DMS 273 (cell line): ENCODE results near the gene PRSS53.

Experiments used
- DNase-seq: peaks from one replicate; lab custom pipeline; 2025; ENCODE audit not compliant: unreplicated experiment; lab: John Stamatoyannopoulos, UW

PRSS53 gene

DNA sequence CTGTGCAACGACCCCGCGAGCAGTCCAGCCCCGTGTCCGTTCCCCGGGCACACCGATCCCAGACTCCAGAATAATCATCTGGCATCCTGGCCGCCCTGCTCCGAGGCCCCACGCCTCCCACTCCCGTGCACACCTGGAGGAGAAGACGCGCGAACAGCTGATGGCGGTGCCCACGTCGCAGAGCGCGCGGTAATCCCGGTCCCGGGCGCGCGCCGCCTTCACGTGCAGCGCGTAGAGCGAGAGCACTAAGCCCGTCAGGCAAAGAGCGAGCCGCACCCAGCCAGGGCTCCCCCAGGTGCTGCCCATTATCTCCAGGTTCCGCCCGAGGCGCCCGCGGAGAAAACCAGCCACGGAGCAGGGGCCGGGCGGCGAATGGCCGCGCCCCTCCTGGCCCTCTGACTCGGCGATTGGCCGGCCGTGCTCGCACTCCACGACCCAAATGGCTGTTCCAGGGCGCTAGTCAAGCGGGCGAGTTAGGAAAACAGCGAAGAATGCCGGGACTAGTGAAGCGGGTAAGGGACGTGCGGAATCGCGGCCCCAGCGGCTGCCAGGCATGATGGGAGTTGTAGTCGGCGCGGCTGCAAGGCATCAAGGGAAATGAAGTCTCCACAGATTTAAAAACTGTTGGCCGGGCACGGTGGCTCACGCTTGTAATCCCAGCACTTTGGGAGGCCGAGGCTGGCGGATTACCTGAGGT lies 5.8 kb upstream of the PRSS53 start, which contains the start of gene VKORC1:
Gene VKORC1, minus strand, starts transcription at position 374 of the 697 bp plus-strand sequence. Its CDS starts 68 bp downstream, at position 306.
- DNase-seq = peak; percentile 99

DNA sequence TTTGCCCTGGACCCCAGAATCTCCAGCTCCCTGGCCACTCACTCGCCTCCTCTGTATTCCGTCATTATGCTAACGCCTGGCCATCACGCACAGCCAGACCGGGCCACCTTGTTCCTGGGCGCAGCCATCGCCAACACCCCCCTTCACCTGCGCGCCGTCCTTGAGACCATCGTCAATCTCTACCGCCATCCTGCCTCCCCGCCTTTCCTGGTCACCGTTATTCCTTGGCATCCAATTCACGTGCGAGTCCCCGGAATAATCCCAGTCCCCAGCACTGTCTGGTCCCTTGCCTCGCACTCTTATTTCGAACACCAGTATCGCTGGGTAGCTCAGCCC lies 5.3 kb upstream of the PRSS53 start:
- DNase-seq = peak; percentile 50

DNA sequence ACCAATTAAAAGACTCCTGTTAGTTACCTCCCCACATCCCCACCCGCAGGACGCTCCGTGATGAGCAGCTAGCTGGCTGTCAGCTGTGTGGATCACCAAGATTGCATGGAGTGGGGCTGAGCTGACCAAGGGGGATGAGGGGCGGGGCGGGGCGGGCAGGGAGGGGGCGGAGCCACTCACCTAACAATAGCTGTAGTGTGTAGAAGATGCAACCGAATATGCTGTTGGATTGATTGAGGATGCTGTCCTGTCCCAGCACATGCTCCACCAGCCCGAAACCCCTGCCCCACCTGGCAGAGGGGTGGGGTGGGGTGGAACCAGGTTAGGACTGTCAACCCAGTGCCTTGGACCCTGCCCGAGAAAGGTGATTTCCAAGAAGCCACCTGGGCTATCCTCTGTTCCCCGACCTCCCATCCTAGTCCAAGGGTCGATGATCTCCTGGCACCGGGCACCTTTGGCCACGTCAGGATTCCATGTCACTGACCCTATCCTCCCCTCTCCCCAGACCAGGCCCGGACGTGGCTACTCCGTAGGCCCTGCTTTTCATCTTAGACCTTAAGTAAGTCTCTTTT lies 4.5 kb upstream of the PRSS53 start:
- DNase-seq = peak; percentile 48

DNA sequence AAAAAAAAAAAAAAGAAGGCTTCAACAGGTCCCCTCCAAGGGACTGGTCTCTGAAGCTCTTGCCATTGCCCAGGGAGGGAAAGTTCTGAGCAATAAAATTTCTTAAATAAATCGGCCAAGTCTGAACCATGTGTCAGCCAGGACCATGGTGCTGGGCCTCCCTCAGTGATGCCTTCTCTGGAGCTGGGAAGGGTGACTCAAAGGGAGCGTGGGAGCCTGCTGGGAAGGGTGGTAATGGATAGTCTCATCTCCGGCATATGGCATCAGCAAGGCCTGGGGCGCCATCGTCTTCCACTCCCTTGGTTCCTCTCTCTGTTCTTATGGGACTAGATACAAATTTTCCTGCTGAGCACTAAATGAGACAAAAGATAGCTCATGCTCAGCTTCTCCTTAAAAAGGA lies 3.6 kb upstream of the PRSS53 start:
- DNase-seq = no peak

DNA sequence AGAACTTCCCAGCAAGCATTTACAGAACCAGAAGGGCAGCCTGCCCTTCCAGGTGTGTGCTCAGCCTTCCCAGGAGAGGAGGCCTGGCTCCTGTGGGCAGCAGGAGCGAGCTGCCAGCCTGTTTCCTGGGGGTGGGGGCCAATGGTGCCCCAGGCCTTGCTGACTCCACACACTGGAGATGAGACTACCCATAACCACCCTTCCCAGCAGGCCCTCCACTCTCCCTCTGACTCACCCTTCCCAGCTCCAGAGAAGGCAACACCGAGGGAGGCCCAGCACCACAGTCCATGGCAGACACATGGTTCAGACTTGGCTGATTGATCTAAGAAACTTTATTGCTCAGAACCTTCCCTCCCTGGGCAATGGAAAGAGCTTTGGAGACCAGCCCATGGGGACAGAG lies 1.8 kb upstream of the PRSS53 start:
- DNase-seq = no peak

DNA sequence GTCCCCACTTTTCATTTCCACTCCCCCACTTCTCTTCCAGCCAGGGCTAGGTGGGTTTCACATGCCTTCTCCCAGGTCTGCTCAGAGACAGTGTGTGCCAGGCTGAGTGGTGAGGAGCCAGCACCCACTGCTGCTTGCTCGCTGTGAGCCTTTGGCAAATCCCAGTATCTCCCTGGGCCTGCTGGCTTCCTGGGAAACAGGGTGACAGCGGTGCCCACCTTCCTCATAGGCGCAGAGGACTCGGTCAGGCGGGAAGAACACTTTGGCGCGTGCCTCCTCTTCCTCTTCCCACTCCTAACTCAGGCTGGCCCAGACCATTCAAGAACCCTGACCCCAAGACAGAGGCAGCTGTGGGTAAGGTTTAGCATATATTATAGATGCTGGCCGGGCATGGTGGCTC lies 456 bp upstream of the PRSS53 start:
- no peak for DNase-seq

DNA sequence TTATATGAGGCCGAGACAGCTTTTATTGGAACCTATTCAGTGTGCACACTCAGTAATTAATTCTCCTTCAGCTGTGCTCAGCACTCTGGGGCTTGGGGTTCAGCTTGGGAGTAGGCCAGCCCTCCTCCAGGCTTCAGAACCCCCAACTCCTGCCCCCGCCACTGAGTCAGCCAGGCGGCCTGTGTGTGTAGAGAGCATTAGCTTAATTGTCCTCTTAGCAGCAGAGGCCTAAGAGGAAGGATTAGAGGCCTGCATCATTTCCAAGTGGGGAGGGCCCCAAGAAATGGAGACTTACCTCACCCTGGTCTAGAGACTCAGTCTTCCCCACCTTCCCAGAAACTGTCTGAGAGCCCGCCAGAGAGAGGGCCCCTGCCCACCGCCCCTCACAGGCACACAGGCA lies 772 bp downstream of the PRSS53 start:
- no peak for DNase-seq

DNA sequence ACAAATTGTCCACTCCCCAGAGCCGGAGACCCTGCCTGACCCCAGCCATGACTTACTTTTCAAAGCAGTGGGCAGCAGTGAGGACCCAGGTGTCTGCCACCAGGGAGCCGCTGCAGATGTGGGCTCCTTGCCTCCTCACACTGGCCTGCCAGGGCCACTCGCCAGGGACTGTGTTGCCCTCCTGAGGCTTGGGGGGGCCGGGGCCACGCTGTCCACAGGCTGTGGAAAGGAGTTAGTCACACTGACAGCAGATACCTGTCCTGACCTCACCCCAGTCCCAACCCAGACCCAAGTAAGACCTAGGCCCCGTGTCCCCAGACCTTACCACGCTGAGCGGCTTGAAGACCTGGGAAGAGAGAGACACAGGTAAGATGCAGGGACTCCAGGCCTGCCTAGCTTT lies 1.3 kb downstream of the PRSS53 start:
- DNase-seq = no peak

DNA sequence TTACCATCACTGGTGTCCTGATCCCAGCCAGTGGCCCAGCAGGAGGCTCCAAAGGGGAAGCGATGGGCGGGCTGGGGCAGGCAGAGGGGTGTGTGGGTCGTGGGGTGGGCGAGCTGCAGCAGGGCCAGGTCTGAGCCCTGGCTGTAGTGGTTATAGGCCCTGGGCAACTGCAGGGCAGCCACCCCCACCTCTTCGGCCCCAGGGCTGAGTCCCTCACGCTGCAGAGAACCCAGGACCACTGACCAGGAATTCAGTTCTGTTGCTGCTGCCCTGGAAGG lies 2.2 kb downstream of the PRSS53 start:
- no peak for DNase-seq

DNA sequence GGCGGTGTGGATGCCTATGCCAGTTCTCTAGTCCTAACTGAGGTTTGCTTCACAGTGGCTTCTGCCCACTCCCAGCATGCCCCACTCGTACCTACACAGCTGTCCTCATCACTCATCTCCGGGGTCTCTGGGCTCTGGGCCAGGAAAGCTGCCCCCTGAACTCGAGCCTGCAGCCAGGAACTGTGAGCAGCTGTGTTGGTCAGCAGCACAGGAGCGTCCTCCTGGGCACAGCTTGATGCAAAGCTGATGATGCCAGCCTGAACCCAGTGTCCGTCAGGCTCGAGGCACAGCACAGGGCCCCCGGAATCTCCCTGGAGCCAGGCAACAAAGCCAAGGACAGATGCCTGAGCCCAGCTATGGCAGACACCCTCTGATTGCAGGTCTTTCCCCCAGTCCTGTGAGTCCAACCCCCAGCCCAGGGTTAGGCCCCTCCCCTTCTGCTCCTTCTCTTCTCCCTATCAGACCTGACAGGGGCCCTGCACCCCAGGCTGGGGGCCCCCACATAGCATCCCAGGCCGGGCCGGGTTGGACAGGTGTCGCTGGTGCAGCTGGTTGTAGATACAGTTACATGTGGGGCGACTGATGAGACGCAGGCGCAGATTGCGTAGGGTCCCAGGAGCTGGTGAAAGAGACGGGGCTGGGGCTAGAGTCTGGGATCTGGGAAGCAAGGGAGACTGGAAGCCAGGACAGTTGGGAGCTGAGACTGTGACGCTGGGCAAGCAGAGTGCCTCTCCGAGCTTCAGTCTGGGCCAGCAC lies 2.7 kb downstream of the PRSS53 start:
- no peak for DNase-seq

DNA sequence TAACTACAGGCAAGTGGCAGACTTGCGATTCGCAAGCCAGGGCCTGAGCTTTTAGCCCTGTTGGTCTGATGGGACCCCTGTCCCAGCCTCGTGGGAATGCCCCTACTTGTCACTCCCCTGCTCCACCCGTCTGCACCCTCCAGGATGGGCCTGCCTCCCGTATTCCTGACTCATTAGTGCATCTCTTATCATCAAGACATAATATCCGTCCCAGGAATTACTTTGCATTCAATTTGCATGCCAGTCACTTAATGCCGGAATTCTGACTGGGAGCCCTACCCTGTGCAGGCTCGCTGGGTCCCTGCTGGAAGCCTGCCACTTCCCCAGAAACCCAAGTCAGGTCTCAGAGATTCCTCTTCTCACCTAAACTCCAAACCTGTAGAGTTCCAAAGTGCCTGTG lies 3.3 kb downstream of the PRSS53 start:
- peak; percentile 34 for DNase-seq

DNA sequence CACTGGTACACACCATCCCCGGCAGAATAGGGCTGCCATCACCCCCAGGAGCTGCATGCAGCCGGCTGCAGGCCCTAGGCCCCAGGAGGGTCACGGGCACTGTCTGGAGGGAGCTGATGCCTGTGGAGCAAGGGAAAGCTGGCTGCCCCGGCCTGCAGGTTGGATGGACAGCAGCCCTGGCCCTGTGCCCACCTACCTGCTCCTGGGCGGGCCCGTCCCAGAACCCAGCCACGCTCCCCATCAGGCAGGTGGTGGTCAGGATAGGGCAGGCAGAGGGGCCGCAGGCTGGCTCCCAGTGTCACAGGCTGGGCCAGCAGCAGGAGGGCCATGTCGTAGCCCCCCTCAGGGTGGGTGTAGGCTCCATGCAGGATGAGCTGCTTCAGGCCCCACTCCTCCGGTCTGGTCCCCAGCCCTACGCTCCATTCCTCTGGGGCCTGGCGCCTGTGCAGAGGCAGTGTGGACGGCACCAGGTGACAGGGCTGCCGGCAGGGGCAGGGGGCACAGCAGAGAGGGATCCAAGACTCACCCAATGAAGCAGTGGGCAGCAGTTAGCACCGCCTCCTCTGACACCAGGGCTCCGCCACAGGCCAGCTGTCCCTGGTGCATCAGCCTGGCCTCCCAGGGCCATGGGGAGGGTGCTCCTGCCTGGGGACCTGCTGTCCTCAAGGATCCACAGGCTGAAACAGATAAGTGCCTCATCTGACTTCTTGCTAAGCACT lies 4.0 kb downstream of the PRSS53 start:
- peak; percentile 35 for DNase-seq

DNA sequence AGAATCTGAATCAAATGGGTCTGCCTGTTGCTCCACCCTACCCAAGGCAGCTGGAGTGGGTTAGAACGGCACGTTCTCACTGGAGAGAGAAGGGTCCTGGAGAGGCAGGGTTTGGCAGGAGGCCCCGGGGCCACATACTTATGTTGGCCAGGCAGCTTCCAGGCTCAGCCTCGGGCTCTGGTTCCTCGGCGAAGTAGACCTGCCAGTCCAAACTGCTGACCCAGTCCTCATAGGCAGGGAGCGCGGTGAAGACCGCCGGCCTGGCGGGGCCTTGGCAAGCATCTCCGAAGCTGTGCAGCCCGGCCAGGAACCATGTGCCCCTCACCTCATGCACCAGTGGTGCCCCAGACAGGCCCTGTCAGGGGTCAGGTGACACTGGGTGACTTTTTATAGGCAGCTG lies 4.8 kb downstream of the PRSS53 start:
- DNase-seq = no peak

DNA sequence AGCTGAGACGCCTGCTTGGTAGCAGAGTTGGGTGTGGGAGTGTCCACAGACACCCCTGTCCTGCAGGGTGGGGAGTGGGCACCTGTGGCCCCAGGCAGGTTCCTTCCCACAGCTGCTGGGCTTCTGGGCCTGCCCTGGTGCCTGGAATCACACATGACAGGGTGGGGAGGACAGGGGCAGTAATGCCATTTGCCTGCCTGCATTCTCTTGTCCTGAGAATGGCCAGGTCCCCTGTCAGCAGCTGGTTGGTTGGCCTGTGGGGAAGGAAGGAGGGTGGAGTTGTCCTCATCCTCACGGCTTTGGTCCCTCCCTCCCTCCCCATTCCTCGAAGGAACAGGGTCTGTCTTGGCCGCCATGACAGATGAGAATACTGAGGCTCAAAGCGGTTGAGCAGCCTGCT lies 5.2 kb downstream of the PRSS53 start:
- DNase-seq = no peak

DNA sequence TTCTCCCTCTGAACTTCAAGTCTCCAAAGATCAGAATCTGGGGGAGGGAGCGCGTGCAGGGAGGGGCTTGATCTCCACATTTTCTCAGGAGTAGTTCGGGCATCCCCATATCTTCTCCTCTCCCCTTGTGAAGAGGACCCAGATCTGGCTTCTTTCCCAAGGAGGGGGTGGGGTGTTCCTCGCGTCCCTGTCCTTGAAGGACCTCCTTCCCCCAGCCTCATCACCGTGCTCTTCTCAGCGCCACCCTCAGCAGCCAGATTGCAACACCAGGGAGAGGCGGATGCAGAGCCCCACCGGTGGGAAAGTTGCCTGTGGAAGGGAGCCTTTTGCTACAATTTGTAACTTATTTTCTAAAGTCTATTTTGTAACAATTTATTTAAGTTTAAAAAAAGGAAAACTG lies 5.7 kb downstream of the PRSS53 start:
- DNase-seq = peak; percentile 37

DNA sequence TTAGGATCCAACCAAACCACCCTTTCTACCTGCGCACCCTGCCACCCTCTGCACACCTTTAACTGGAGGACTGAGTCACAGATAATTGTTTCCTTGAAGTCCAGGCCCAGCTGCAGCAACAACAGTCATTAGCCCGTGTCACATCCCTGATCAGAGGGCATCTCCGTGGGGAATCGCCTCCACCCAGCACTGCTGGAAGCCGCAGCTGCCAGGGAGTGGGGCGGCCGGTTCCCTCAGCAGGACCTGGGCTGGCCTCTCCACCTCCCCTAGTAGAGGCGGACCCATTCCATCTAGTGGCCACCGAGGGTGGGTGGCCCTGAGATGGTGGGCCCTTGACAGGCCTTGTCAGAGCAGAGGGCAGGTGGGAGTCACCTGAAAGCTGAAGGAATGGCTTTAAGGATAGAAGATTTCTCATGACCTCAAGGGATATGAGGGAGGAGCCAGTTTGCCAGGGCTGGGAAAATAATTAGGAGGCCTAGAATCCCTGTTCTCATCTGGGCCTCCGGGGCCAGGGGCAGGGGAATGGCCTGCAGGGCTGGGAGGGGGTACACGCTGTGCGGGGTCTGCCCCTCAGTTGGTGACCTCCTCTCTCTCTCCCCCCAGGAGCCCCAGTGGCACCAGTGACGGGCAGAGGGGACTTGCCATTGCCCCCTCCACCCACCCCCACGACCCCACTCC lies 6.2 kb downstream of the PRSS53 start:
- DNase-seq = no peak

DNA sequence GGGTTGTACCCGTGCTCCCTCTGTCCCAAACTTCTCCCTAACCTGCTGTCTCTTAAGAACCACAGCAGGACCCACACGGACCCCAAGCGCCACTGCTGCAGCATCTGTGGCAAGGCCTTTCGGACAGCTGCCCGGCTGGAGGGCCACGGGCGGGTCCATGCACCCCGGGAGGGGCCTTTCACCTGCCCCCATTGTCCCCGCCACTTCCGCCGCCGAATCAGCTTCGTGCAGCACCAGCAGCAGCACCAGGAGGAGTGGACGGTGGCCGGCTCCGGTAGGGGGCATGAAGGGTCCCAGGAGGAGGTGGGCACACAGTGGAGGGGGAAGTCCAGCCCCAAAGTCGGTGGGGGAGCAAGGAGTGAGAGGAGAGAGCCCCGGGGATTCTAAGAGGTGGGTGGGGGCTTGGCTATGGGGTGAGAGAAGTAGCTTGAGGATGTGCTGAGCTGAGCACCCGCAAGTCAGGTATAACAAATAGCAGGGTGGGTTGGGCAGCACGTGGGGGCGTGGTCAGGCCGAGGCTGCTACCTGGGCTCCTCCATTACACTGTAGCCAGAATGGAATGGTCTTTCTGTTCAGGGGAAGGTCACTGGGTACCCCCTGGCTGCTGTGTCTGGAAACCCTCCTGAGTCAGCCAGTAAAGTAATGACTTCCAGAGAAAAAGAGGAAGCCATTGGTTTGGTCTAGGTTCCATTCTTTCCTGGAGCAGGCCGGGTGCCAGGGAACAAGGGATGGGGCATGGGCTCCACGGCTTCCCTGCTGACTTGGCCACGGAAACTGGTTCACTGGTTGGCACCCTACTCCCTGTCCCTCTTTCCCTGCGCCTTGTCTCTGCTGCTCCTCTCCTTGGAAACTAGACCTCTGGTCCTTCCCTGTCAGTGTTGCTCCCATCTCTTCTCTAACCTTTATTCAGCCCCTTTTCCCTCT lies 7.1 kb downstream of the PRSS53 start:
- DNase-seq = no peak

DNA sequence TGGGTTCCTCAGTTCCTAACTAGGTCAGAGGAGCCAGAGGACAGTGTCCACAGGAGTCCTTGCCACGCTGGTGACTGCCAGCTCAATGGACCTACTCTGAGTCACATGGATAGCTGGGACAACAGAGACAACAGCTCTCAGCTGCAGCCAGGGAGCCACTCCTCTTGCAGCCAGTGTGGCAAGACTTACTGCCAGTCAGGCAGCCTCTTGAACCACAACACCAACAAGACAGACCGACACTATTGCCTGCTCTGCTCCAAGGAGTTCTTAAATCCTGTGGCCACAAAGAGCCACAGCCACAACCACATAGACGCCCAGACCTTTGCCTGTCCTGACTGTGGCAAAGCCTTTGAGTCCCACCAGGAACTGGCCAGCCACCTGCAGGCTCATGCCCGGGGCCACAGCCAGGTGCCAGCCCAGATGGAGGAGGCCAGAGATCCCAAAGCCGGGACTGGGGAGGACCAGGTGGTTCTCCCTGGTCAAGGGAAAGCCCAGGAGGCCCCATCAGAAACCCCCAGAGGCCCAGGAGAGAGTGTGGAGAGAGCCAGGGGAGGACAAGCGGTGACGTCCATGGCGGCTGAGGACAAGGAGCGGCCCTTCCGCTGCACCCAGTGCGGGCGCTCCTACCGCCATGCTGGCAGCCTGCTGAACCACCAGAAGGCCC lies 7.9 kb downstream of the PRSS53 start:
- DNase-seq = no peak

DNA sequence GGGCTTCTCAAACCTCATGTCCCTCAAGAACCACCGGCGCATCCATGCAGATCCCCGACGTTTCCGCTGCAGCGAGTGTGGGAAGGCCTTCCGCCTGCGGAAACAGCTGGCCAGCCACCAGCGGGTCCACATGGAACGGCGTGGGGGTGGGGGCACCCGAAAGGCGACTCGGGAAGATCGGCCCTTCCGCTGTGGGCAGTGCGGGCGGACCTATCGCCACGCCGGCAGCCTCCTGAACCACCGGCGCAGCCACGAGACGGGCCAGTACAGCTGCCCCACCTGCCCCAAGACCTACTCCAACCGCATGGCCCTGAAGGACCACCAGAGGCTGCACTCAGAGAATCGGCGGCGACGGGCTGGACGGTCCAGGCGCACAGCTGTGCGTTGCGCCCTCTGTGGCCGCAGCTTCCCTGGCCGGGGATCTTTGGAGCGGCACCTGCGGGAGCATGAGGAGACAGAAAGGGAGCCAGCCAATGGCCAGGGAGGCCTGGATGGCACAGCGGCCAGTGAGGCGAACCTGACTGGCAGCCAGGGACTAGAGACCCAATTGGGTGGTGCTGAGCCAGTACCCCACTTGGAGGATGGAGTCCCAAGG lies 8.6 kb downstream of the PRSS53 start:
- DNase-seq = no peak
